GM12878 (cell line): ENCODE measurements around the gene NOXA1. TPM values are rescaled to one million over a fixed set of nuclear protein-coding genes. Genes with fewer than 3 reads are reported as not detected.

Source experiments
- ATAC-seq: fragments of 200-7000 bp; cut with Tn5 transposase; 3 replicates; pipeline ENCODE4 v1.9.1; 2020; ENCODE audit warnings: mild to moderate bottlenecking, moderate library complexity
- BruUV-seq: library from RNA; stranded (reverse); fragments of 400-500 nt; replicated peaks from 2 replicates; lab custom pipeline; 2021; lab: Mats Ljungman, UMichigan
- CTCF ChIA-PET: fragments of 300-600 bp; sonication (Branson Sonifier 250); formaldehyde crosslinking; extraction: SDS; loops from one replicate; lab custom pipeline; 2021; ENCODE audit warnings: inconsistent platforms; lab: Yijun Ruan, JAX
- POLR2A ChIA-PET: fragments of 350-600 bp; formaldehyde crosslinking; extraction: SDS; loops from one replicate; lab custom pipeline; 2021; ENCODE audit warnings: inconsistent platforms; lab: Charles Lee
- RAD21 ChIA-PET: fragments of 300-600 bp; sonication (Branson Sonifier 250); formaldehyde crosslinking; loops from one replicate; lab custom pipeline; 2023; ENCODE audit warnings: antibody characterized with exemption; ENCODE audit not compliant: unreplicated experiment; lab: Charles Lee
- SMC1A ChIA-PET: fragments of 300-600 bp; sonication (Branson Sonifier 250); formaldehyde crosslinking; loops from one replicate; lab custom pipeline; 2023; ENCODE audit not compliant: unreplicated experiment, uncharacterized antibody; lab: Charles Lee
- DNase-seq: peaks from one replicate; pipeline ENCODE4 v3.0.0-alpha.2; 2011; ENCODE audit warnings: low read depth, low spot score
- FAIRE-seq: peaks from 3 replicates; lab custom pipeline; 2011; peaks lifted over from hg19 to GRCh38; lab: Jason Lieb, UNC
- H2AFZ ChIP-seq: 2 replicates; pipeline ENCODE4 v1.6.0; 2011; ENCODE audit warnings: low read depth, low read length, control low read depth; ENCODE audit not compliant: control insufficient read depth
- H3K27ac ChIP-seq: 2 replicates; pipeline ENCODE4 v1.5.1; 2011; ENCODE audit warnings: control low read depth; ENCODE audit not compliant: control insufficient read depth, insufficient read depth
- H3K27me3 ChIP-seq, 2 experiments: replicated peaks in 1 of 2; 2 replicates each; pipeline versions ENCODE4 v1.6.0 to v1.6.1; 2011; ENCODE audit warnings: low read length in 1 of 2; ENCODE audit not compliant: control insufficient read depth in 2 of 2, insufficient read depth in 2 of 2
- H3K36me3 ChIP-seq, 2 experiments: 2 replicates each; pipeline ENCODE4 v1.5.1; 2011; ENCODE audit warnings: low read length in 1 of 2; ENCODE audit not compliant: control insufficient read depth in 2 of 2, insufficient read depth in 2 of 2
- H3K4me1 ChIP-seq: 2 replicates; pipeline ENCODE4 v1.6.1; 2011; ENCODE audit warnings: mild to moderate bottlenecking, low read length, moderate library complexity, mixed read lengths; ENCODE audit not compliant: control insufficient read depth, insufficient read depth
- H3K4me2 ChIP-seq: 2 replicates; pipeline ENCODE4 v1.6.0; 2011; ENCODE audit warnings: control low read depth; ENCODE audit not compliant: control insufficient read depth, insufficient read depth
- H3K4me3 ChIP-seq: fragments of 200-600 bp; sonication (generic); 2 replicates; pipeline ENCODE4 v1.5.1; 2016
- H3K79me2 ChIP-seq: 2 replicates; pipeline ENCODE4 v1.6.0; 2011; ENCODE audit warnings: low read length; ENCODE audit not compliant: control insufficient read depth, insufficient read depth
- H3K9ac ChIP-seq: 2 replicates; pipeline ENCODE4 v1.8.0; 2011; ENCODE audit warnings: low read length, control low read depth, mixed read lengths; ENCODE audit not compliant: control insufficient read depth, insufficient read depth
- H3K9me3 ChIP-seq: replicated peaks from 3 replicates; pipeline ENCODE4 v1.5.1; 2011; ENCODE audit warnings: mild to moderate bottlenecking, low read length; ENCODE audit not compliant: control insufficient read depth, insufficient read depth
- H4K20me1 ChIP-seq: 2 replicates; pipeline ENCODE4 v1.6.0; 2011; ENCODE audit not compliant: control insufficient read depth, insufficient read depth
- CHD2 ChIP-seq: IDR thresholded peaks from 2 replicates; pipeline ENCODE4 v1.6.1; 2011; ENCODE audit warnings: low read depth, low read length, improper control_type of control experiment, borderline replicate concordance
- EGR1 ChIP-seq, 2 experiments: IDR thresholded peaks; 1 replicate in 1 of 2; 2 replicates in 1 of 2; pipeline ENCODE4 v1.6.1; 2011 to 2012; ENCODE audit warnings: low read depth in 2 of 2, low read length in 2 of 2, borderline replicate concordance in 1 of 2, mild to moderate bottlenecking in 1 of 2, moderate library complexity in 1 of 2
- EP300 ChIP-seq, 2 experiments: fragments of 150-350 bp in 1 of 2; IDR thresholded peaks; 2 replicates each; pipeline ENCODE4 v1.6.1; 2011 to 2012; ENCODE audit warnings: low read depth in 2 of 2, low read length in 2 of 2, borderline replicate concordance in 1 of 2, improper control_type of control experiment in 1 of 2, inconsistent platforms in 1 of 2; ENCODE audit not compliant: control insufficient read depth in 1 of 2
- EZH2 ChIP-seq: IDR thresholded peaks from 2 replicates; pipeline ENCODE4 v1.6.1; 2012; ENCODE audit warnings: low read depth, mild to moderate bottlenecking, control low read depth, inconsistent platforms, low read length, borderline replicate concordance; ENCODE audit not compliant: control insufficient read depth
- IRF3 ChIP-seq: fragments of 450-650 bp; IDR thresholded peaks from 2 replicates; pipeline ENCODE4 v1.6.1; 2014; ENCODE audit warnings: mild to moderate bottlenecking
- KLF5 ChIP-seq: fragments of 450-650 bp; IDR thresholded peaks from 2 replicates; pipeline ENCODE4 v1.6.1; 2014; ENCODE audit warnings: mild to moderate bottlenecking; ENCODE audit not compliant: partially characterized antibody
- MYC ChIP-seq: IDR thresholded peaks from 2 replicates; pipeline ENCODE4 v1.6.1; 2011; ENCODE audit warnings: mild to moderate bottlenecking, low read length, moderate library complexity, inconsistent platforms; ENCODE audit not compliant: insufficient read depth, insufficient replicate concordance, insufficient read length, severe bottlenecking
- NFXL1 ChIP-seq: fragments of 450-650 bp; IDR thresholded peaks from 2 replicates; pipeline ENCODE4 v1.6.1; 2017; ENCODE audit warnings: antibody characterized with exemption, mild to moderate bottlenecking, borderline replicate concordance
- NKRF ChIP-seq: fragments of 450-650 bp; conservative IDR thresholded peaks from 2 replicates; pipeline ENCODE4 v1.6.1; 2017; ENCODE audit warnings: mild to moderate bottlenecking, moderate library complexity
- PAX5 ChIP-seq: IDR thresholded peaks from 2 replicates; pipeline ENCODE4 v1.6.1; 2011; ENCODE audit warnings: low read depth, low read length, borderline replicate concordance
- RUNX3 ChIP-seq: IDR thresholded peaks from 2 replicates; pipeline ENCODE4 v1.6.1; 2012; ENCODE audit warnings: low read length, inconsistent platforms
- SUPT20H ChIP-seq: IDR thresholded peaks from 2 replicates; pipeline ENCODE4 v1.6.1; 2011; ENCODE audit warnings: low read depth, mild to moderate bottlenecking, low read length, moderate library complexity, borderline replicate concordance; ENCODE audit not compliant: control insufficient read depth
- TCF12 ChIP-seq: IDR thresholded peaks from 2 replicates; pipeline ENCODE4 v1.6.1; 2011; ENCODE audit warnings: low read depth, mild to moderate bottlenecking, low read length
- TCF7 ChIP-seq: IDR thresholded peaks from 2 replicates; pipeline ENCODE4 v1.6.1; 2014; ENCODE audit warnings: antibody characterized with exemption, borderline replicate concordance
- ZNF217 ChIP-seq: fragments of 450-650 bp; IDR thresholded peaks from 2 replicates; pipeline ENCODE4 v1.6.1; 2017; ENCODE audit warnings: antibody characterized with exemption, mild to moderate bottlenecking
- WGBS: methylation state at CpG from one replicate; pipeline ENCODE4 v1.1.6; 2016; ENCODE audit warnings: low lambda C conversion rate; ENCODE audit not compliant: insufficient replicate concordance, insufficient coverage; ENCODE audit errors: missing lambda C conversion rate; 5-methylcytosine and 5-hydroxymethylcytosine counted together
- in situ Hi-C: fragments of 300-500 bp; cut with MboI; formaldehyde crosslinking; loops from 9 replicates; pipeline ENCODE4 v1.14.3; 2018; ENCODE audit warnings: mixed read lengths
- intact Hi-C: fragments of 100-400 bp; cut with micrococcal nuclease; formaldehyde crosslinking; loops from one replicate; pipeline ENCODE4 v1.14.2; 2022; ENCODE audit not compliant: unreplicated experiment
- polyA plus RNA-seq, 11 experiments: library from polyadenylated mRNA; depleted of rRNA in 4 of 11; unstranded in 6 of 11; stranded (reverse) in 5 of 11; fragments of >200 nt; fragmentation: Nextera tagmentation in 4 of 11; fragmentation: Illumina TruSeq in 1 of 11; extraction: Ambion mirVana in 4 of 11; extraction: Trizol in 1 of 11; gene quantifications; 1 replicate in 1 of 11; 2 replicates in 10 of 11; pipeline versions ENCODE4 v1.2.1 to v1.2.3, GENCODE V29; 2011 to 2016; ENCODE audit warnings: inconsistent platforms in 2 of 11, missing spikeins in 2 of 11, low read depth in 1 of 11
- total RNA-seq, 4 experiments: library from RNA; depleted of rRNA in 3 of 4; stranded (reverse); fragments of >200 nt in 3 of 4; fragmentation: Illumina TruSeq in 1 of 4; extraction: Trizol in 1 of 4; gene quantifications; 2 replicates each; pipeline versions ENCODE4 v1.2.1 to v1.2.3, GENCODE V29; 2013 to 2021
- TF ChIP-seq, protein P1 (sequence below), 3 experiments: IDR thresholded peaks in 2 of 3; conservative IDR thresholded peaks in 1 of 3; 2 replicates each; pipeline ENCODE4 v1.5.1; 2011; ENCODE audit warnings: low read depth in 3 of 3, low read length in 3 of 3, mild to moderate bottlenecking in 3 of 3, control low read depth in 2 of 3, moderate library complexity in 2 of 3, inconsistent platforms in 1 of 3, mixed read lengths in 1 of 3; ENCODE audit not compliant: control insufficient read depth in 2 of 3, insufficient read depth in 1 of 3; ENCODE audit errors: extremely low read depth in 1 of 3
- TF ChIP-seq, protein P2 (sequence below): fragments of 450-650 bp; IDR thresholded peaks from 2 replicates; pipeline ENCODE4 v1.6.1; 2017; ENCODE audit warnings: borderline replicate concordance

NOXA1 gene
- total and polyA plus RNA-seq, 10 of the 15 experiments (the other 5 are each of a cell fraction or from before 2014, with no cell fraction given): 0.08 to 0.20 TPM; not detected in 8

- Histone ChIP-seq H3K79me2 (no peaks in the 10 kb centered on the region), H3K4me2 (no peak overlapping the region), H3K9me3 (no peaks in the 10 kb centered on the region), H2AFZ (no peak overlapping the region), H3K4me1 (peaks cover 17% of the 10 kb centered on the region), H3K36me3 (no peaks in the 10 kb centered on the region), H3K27me3 (no peaks in the 10 kb centered on the region), H3K9ac (no peak overlapping the region), H3K4me3 (no peak overlapping the region), H4K20me1 (no peaks in the 10 kb centered on the region), H3K27ac (no peak overlapping the region)
- CTCF ChIA-PET: interaction anchor here (0.5 to 1.1 kb wide), 2 partner anchors 151 to 196 kb away, joined by 3 to 4 read pairs; no protein-coding TSS in a partner anchor
- intact Hi-C loops (no loop called here), in situ Hi-C loops (loop anchor here (5.0 kb wide), 1 partner anchor 158 kb away; no protein-coding TSS in a partner anchor)
- DNase-seq (no peak), ATAC-seq (no peak), FAIRE-seq (no peak)
- RAD21 ChIA-PET: no interaction called here
- 53% methylated on average over 18 of the region's 18 CpGs for WGBS
- SMC1A ChIA-PET: no interaction called here
- POLR2A ChIA-PET: no interaction called here
- BruUV-seq: no TSS peak
- TF ChIP-seq TCF7: peak; percentile 98
- no peak for TF ChIP-seq KLF5
- no peak for TF ChIP-seq TCF12
- no peak for TF ChIP-seq EP300 (IDR thresholded peaks at IDR 0.05; ENCODE audit: borderline replicate concordance in 1 of 2, control insufficient read depth in 1 of 2, low read depth in 2 of 2, low read length in 2 of 2)
- TF ChIP-seq NKRF: no peak
- TF ChIP-seq PAX5: no peak
- TF ChIP-seq IRF3: no peak
- no peak for TF ChIP-seq NFXL1
- no peak for TF ChIP-seq ZNF217
- TF ChIP-seq, protein P1, sequence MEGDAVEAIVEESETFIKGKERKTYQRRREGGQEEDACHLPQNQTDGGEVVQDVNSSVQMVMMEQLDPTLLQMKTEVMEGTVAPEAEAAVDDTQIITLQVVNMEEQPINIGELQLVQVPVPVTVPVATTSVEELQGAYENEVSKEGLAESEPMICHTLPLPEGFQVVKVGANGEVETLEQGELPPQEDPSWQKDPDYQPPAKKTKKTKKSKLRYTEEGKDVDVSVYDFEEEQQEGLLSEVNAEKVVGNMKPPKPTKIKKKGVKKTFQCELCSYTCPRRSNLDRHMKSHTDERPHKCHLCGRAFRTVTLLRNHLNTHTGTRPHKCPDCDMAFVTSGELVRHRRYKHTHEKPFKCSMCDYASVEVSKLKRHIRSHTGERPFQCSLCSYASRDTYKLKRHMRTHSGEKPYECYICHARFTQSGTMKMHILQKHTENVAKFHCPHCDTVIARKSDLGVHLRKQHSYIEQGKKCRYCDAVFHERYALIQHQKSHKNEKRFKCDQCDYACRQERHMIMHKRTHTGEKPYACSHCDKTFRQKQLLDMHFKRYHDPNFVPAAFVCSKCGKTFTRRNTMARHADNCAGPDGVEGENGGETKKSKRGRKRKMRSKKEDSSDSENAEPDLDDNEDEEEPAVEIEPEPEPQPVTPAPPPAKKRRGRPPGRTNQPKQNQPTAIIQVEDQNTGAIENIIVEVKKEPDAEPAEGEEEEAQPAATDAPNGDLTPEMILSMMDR (IDR thresholded peaks at IDR 0.05 in 2 of 3, conservative IDR thresholded peaks at IDR 0.05 in 1 of 3; ENCODE audit: control insufficient read depth in 2 of 3, extremely low read depth in 1 of 3, insufficient read depth in 1 of 3, low read depth in 3 of 3, low read length in 3 of 3): no peak
- TF ChIP-seq RUNX3: peak; percentile 90
- TF ChIP-seq CHD2: no peak
- TF ChIP-seq MYC: no peak
- TF ChIP-seq, protein P2, sequence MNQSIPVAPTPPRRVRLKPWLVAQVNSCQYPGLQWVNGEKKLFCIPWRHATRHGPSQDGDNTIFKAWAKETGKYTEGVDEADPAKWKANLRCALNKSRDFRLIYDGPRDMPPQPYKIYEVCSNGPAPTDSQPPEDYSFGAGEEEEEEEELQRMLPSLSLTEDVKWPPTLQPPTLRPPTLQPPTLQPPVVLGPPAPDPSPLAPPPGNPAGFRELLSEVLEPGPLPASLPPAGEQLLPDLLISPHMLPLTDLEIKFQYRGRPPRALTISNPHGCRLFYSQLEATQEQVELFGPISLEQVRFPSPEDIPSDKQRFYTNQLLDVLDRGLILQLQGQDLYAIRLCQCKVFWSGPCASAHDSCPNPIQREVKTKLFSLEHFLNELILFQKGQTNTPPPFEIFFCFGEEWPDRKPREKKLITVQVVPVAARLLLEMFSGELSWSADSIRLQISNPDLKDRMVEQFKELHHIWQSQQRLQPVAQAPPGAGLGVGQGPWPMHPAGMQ: no peak
- no peak for TF ChIP-seq SUPT20H
- TF ChIP-seq EGR1 (IDR thresholded peaks at IDR 0.05; ENCODE audit: borderline replicate concordance in 1 of 2, low read depth in 2 of 2, low read length in 2 of 2): peak in 1 of 2 experiments; percentile 96; a peak in 2 of 3 replicates
- no peak for TF ChIP-seq EZH2
These were observed 26.8 kb downstream of the NOXA1 start for GRCh38 chr9:137449931-137450538.
